ENCODE data around the gene AKAP13.

Gene AKAP13

GRCh38 chr15:85543741-85544155 lies 163.3 kb downstream of the AKAP13 start:
- DNase-seq, result peak; percentile 59

GRCh38 chr15:85545185-85545584 lies 164.8 kb downstream of the AKAP13 start:
- no peak for DNase-seq

GRCh38 chr15:85545752-85546151 lies 165.3 kb downstream of the AKAP13 start:
- DNase-seq, result no peak

- DNase-seq, result no peak
These were observed 167.0 kb downstream of the AKAP13 start for GRCh38 chr15:85547386-85547785.

- DNase-seq, result no peak
These were observed 169.9 kb downstream of the AKAP13 start for GRCh38 chr15:85550283-85550682.

- DNase-seq, result no peak
These were observed 170.9 kb downstream of the AKAP13 start for GRCh38 chr15:85551221-85551832.

GRCh38 chr15:85554852-85555521 lies 174.6 kb downstream of the AKAP13 start:
- no peak for DNase-seq

GRCh38 chr15:85555875-85556617 lies 175.6 kb downstream of the AKAP13 start:
- no peak for DNase-seq

- no peak for DNase-seq
These were observed 176.2 kb downstream of the AKAP13 start for GRCh38 chr15:85556618-85556895.

GRCh38 chr15:85557385-85557784 lies 177.0 kb downstream of the AKAP13 start:
- DNase-seq, result no peak

- no peak for DNase-seq
These were observed 178.4 kb downstream of the AKAP13 start for GRCh38 chr15:85558848-85559247.

GRCh38 chr15:85559530-85559929 lies 179.1 kb downstream of the AKAP13 start:
- no peak for DNase-seq

GRCh38 chr15:85562824-85563223 lies 182.4 kb downstream of the AKAP13 start:
- DNase-seq, result no peak

- DNase-seq, result no peak
These were observed 182.9 kb downstream of the AKAP13 start for GRCh38 chr15:85563328-85563727.

- DNase-seq, result no peak
These were observed 183.3 kb downstream of the AKAP13 start for GRCh38 chr15:85563731-85564130.

- no peak for DNase-seq
These were observed 184.3 kb downstream of the AKAP13 start for GRCh38 chr15:85564686-85565085.

- DNase-seq, result no peak
These were observed 187.9 kb downstream of the AKAP13 start for GRCh38 chr15:85568261-85568808.

- no peak for DNase-seq
These were observed 189.9 kb downstream of the AKAP13 start for GRCh38 chr15:85570336-85570735.

GRCh38 chr15:85571780-85572179 lies 191.4 kb downstream of the AKAP13 start:
- DNase-seq, result no peak

- DNase-seq, result no peak
These were observed 196.0 kb downstream of the AKAP13 start for GRCh38 chr15:85576392-85576791.

- DNase-seq, result no peak
These were observed 198.7 kb downstream of the AKAP13 start for GRCh38 chr15:85578941-85579701.

- DNase-seq, result no peak
These were observed 199.7 kb downstream of the AKAP13 start for GRCh38 chr15:85579957-85580694.

GRCh38 chr15:85580879-85581278 lies 200.5 kb downstream of the AKAP13 start:
- DNase-seq, result peak; percentile 72
